ENCODE measurements around the gene MED13L. TPM values are rescaled to one million over a fixed set of nuclear protein-coding genes. Genes with fewer than 3 reads are reported as not detected.

The MED13L gene
- total RNA-seq, 1 experiment from 2014 or later = 80.5 TPM

DNA sequence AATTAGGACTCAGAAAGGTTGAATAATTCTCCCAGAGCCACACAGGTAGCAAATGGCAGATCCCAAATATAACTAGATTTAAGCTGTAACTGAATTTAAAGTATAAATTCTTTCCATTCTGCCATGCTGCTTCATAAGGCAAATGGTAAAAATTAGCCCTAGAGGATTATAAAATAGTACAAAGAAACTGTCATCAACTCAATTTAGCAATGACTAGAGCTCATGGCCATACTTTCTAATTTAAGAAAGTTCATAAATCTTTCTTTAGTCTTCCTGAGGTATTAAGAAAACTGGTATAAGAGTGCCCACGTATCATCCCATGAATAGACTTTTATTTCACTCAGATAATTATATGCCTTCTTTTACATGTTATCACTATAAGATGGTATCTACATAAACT lies 34.8 kb downstream of the MED13L start:
- DNase-seq (ENCODE audit: low spot score) (no peak), ATAC-seq (no peak)
- Mint-ChIP-seq H3K4me3 (no peak overlapping the region), H3K4me1 (peaks cover 50% of the 10 kb centered on the region), H3K9me3 (no peaks in the 10 kb centered on the region), H3K36me3 (no peaks in the 10 kb centered on the region), H3K27me3 (ENCODE audit: low read depth) (no peaks in the 10 kb centered on the region), H3K27ac (no peak overlapping the region)
- ChIA-PET POLR2A (no interaction called here), CTCF (no interaction called here)
- no peak for TF ChIP-seq ZNF121 (CRISPR knock-in tag; IDR thresholded peaks at IDR 0.05)
- no peak for TF ChIP-seq ZNF232 (CRISPR knock-in tag; IDR thresholded peaks at IDR 0.05)
- TF ChIP-seq RELA (CRISPR knock-in tag; IDR thresholded peaks at IDR 0.05; ENCODE audit: borderline replicate concordance) = no peak
- no peak for TF ChIP-seq ZNF138 (CRISPR knock-in tag; conservative IDR thresholded peaks at IDR 0.05)
- TF ChIP-seq, protein P1, sequence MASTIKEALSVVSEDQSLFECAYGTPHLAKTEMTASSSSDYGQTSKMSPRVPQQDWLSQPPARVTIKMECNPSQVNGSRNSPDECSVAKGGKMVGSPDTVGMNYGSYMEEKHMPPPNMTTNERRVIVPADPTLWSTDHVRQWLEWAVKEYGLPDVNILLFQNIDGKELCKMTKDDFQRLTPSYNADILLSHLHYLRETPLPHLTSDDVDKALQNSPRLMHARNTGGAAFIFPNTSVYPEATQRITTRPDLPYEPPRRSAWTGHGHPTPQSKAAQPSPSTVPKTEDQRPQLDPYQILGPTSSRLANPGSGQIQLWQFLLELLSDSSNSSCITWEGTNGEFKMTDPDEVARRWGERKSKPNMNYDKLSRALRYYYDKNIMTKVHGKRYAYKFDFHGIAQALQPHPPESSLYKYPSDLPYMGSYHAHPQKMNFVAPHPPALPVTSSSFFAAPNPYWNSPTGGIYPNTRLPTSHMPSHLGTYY (CRISPR knock-in tag; IDR thresholded peaks at IDR 0.05) = no peak
- TF ChIP-seq NFATC4 (CRISPR knock-in tag; IDR thresholded peaks at IDR 0.05) = no peak
- TF ChIP-seq SMAD4 (CRISPR knock-in tag; IDR thresholded peaks at IDR 0.05) = no peak
- TF ChIP-seq FOXK1 (CRISPR knock-in tag; IDR thresholded peaks at IDR 0.05) = no peak
- TF ChIP-seq ZNF671 (CRISPR knock-in tag; IDR thresholded peaks at IDR 0.05) = no peak
- TF ChIP-seq, protein P2, sequence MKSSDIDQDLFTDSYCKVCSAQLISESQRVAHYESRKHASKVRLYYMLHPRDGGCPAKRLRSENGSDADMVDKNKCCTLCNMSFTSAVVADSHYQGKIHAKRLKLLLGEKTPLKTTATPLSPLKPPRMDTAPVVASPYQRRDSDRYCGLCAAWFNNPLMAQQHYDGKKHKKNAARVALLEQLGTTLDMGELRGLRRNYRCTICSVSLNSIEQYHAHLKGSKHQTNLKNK (CRISPR knock-in tag; IDR thresholded peaks at IDR 0.05) = no peak
- TF ChIP-seq, protein P3, sequence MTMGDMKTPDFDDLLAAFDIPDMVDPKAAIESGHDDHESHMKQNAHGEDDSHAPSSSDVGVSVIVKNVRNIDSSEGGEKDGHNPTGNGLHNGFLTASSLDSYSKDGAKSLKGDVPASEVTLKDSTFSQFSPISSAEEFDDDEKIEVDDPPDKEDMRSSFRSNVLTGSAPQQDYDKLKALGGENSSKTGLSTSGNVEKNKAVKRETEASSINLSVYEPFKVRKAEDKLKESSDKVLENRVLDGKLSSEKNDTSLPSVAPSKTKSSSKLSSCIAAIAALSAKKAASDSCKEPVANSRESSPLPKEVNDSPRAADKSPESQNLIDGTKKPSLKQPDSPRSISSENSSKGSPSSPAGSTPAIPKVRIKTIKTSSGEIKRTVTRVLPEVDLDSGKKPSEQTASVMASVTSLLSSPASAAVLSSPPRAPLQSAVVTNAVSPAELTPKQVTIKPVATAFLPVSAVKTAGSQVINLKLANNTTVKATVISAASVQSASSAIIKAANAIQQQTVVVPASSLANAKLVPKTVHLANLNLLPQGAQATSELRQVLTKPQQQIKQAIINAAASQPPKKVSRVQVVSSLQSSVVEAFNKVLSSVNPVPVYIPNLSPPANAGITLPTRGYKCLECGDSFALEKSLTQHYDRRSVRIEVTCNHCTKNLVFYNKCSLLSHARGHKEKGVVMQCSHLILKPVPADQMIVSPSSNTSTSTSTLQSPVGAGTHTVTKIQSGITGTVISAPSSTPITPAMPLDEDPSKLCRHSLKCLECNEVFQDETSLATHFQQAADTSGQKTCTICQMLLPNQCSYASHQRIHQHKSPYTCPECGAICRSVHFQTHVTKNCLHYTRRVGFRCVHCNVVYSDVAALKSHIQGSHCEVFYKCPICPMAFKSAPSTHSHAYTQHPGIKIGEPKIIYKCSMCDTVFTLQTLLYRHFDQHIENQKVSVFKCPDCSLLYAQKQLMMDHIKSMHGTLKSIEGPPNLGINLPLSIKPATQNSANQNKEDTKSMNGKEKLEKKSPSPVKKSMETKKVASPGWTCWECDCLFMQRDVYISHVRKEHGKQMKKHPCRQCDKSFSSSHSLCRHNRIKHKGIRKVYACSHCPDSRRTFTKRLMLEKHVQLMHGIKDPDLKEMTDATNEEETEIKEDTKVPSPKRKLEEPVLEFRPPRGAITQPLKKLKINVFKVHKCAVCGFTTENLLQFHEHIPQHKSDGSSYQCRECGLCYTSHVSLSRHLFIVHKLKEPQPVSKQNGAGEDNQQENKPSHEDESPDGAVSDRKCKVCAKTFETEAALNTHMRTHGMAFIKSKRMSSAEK (CRISPR knock-in tag; IDR thresholded peaks at IDR 0.05; ENCODE audit: borderline replicate concordance) = no peak
- TF ChIP-seq, protein P4, sequence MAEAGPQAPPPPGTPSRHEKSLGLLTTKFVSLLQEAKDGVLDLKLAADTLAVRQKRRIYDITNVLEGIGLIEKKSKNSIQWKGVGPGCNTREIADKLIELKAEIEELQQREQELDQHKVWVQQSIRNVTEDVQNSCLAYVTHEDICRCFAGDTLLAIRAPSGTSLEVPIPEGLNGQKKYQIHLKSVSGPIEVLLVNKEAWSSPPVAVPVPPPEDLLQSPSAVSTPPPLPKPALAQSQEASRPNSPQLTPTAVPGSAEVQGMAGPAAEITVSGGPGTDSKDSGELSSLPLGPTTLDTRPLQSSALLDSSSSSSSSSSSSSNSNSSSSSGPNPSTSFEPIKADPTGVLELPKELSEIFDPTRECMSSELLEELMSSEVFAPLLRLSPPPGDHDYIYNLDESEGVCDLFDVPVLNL (CRISPR knock-in tag; IDR thresholded peaks at IDR 0.05; ENCODE audit: borderline replicate concordance, low read depth) = no peak
- no peak for TF ChIP-seq SOX15 (CRISPR knock-in tag; IDR thresholded peaks at IDR 0.05)
- TF ChIP-seq, protein P5, sequence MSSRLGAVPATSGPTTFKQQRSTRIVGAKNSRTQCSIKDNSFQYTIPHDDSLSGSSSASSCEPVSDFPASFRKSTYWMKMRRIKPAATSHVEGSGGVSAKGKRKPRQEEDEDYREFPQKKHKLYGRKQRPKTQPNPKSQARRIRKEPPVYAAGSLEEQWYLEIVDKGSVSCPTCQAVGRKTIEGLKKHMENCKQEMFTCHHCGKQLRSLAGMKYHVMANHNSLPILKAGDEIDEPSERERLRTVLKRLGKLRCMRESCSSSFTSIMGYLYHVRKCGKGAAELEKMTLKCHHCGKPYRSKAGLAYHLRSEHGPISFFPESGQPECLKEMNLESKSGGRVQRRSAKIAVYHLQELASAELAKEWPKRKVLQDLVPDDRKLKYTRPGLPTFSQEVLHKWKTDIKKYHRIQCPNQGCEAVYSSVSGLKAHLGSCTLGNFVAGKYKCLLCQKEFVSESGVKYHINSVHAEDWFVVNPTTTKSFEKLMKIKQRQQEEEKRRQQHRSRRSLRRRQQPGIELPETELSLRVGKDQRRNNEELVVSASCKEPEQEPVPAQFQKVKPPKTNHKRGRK (CRISPR knock-in tag; IDR thresholded peaks at IDR 0.05; ENCODE audit: borderline replicate concordance) = no peak
- no peak for TF ChIP-seq FOXP1 (CRISPR knock-in tag; IDR thresholded peaks at IDR 0.05; ENCODE audit: borderline replicate concordance)
- no peak for TF ChIP-seq ZNF423 (CRISPR knock-in tag; IDR thresholded peaks at IDR 0.05)
- TF ChIP-seq GTF2I (CRISPR knock-in tag; conservative IDR thresholded peaks at IDR 0.05) = no peak
- TF ChIP-seq ATF1 (CRISPR knock-in tag; IDR thresholded peaks at IDR 0.05) = no peak

All from WTC11 (cell line).